Calu3 (cell line): Measurements from ENCODE around the gene IGFBP6. TPM values are rescaled to one million over a fixed set of nuclear protein-coding genes. Genes with fewer than 3 reads are reported as not detected.
"Not testable (repeated sequence)": the region's sequence is repeated elsewhere in the genome, so short reads cannot be mapped to it uniquely, and the experiment has no call there.

Source experiments
- BruUV-seq: library from RNA; stranded (reverse); fragments of 400-500 nt; replicated peaks from 2 replicates; lab custom pipeline; 2021; lab: Mats Ljungman, UMichigan
- CTCF ChIA-PET: fragments of 300-600 bp; sonication (Branson Sonifier 250); formaldehyde crosslinking; loops from one replicate; lab custom pipeline; 2022; ENCODE audit warnings: antibody characterized with exemption; lab: Charles Lee
- DNase-seq: peaks from one replicate; pipeline ENCODE4 v3.0.0; 2022
- H3K27ac Mint-ChIP-seq: one replicate; pipeline ENCODE4 v1.8.0; 2022; ENCODE audit warnings: mixed read lengths; ENCODE audit not compliant: unreplicated experiment
- H3K27me3 Mint-ChIP-seq: one replicate; pipeline ENCODE4 v1.8.0; 2022; ENCODE audit warnings: mixed read lengths; ENCODE audit not compliant: unreplicated experiment
- H3K36me3 Mint-ChIP-seq: one replicate; pipeline ENCODE4 v1.8.0; 2022; ENCODE audit warnings: mild to moderate bottlenecking, moderate library complexity, mixed read lengths; ENCODE audit not compliant: insufficient read depth, unreplicated experiment
- H3K4me1 Mint-ChIP-seq: one replicate; pipeline ENCODE4 v1.8.0; 2022; ENCODE audit warnings: mild to moderate bottlenecking, low read depth, mixed read lengths; ENCODE audit not compliant: unreplicated experiment
- H3K4me3 Mint-ChIP-seq: one replicate; pipeline ENCODE4 v1.8.0; 2022; ENCODE audit warnings: mild to moderate bottlenecking, low read depth, moderate library complexity, mixed read lengths; ENCODE audit not compliant: unreplicated experiment
- H3K9me3 Mint-ChIP-seq: one replicate; pipeline ENCODE4 v1.8.0; 2022; ENCODE audit warnings: low read depth, mixed read lengths; ENCODE audit not compliant: unreplicated experiment
- CTCF ChIP-seq: fragments of 200-600 bp; IDR thresholded peaks from one replicate; pipeline ENCODE4 v1.8.0; 2022; ENCODE audit warnings: antibody characterized with exemption; ENCODE audit not compliant: unreplicated experiment
- intact Hi-C: fragments of 100-400 bp; cut with micrococcal nuclease; formaldehyde crosslinking; loops from one replicate; pipeline ENCODE4 v1.10.0; 2022; ENCODE audit not compliant: unreplicated experiment
- total RNA-seq: library from RNA; stranded (reverse); gene quantifications from 2 replicates; pipeline ENCODE4 v1.2.3, GENCODE V29; 2022

Gene IGFBP6
- total RNA-seq, 1 experiment from 2014 or later: 25.4 TPM

DNA sequence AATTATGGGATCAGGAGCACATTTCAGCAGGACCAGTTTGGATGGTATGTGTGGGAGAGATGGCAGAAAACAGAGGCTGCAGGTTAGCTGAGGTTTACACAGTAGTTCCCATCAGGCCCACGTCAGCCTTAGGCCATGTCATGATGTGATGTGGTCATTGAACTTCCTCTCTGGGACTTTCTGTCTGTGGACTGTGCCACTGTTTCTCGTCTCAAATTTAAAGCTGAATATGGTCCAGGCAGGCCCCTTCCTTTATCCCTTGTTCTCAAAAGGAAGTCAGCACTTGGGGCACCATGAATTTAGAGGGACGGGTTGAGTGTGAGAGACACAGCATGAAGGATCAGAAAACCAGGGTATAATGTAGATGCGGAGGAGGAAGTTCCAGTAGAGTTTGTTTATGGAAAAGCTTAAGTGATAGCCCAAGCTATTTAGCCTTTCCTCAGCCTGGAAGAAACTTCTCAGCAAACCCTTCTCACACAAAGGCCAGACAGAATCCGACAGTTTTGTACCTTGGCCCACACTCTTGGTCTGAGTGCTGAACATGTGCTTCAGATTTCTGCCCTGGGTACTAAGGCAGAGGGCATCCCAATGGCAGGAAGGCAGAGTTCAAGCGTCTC is 3.6 kb upstream of the IGFBP6 start:
- peaks cover 23% of the 10 kb centered on the region for H3K36me3 Mint-ChIP-seq
- CTCF ChIA-PET: no interaction called here
- no peaks in the 10 kb centered on the region for H3K9me3 Mint-ChIP-seq
- H3K4me3 Mint-ChIP-seq: no peak overlapping the region
- BruUV-seq: no TSS peak
- H3K27ac Mint-ChIP-seq: no peak overlapping the region
- H3K4me1 Mint-ChIP-seq: peaks cover 15% of the 10 kb centered on the region
- no peak for TF ChIP-seq CTCF
- intact Hi-C loops: no loop called here
- DNase-seq: no peak
- peaks cover 23% of the 10 kb centered on the region for H3K27me3 Mint-ChIP-seq

GRCh38 chr12:53094394-53094787 is 3.1 kb upstream of the IGFBP6 start:
- no TSS peak for BruUV-seq
- no peak overlapping the region for H3K27ac Mint-ChIP-seq

DNA sequence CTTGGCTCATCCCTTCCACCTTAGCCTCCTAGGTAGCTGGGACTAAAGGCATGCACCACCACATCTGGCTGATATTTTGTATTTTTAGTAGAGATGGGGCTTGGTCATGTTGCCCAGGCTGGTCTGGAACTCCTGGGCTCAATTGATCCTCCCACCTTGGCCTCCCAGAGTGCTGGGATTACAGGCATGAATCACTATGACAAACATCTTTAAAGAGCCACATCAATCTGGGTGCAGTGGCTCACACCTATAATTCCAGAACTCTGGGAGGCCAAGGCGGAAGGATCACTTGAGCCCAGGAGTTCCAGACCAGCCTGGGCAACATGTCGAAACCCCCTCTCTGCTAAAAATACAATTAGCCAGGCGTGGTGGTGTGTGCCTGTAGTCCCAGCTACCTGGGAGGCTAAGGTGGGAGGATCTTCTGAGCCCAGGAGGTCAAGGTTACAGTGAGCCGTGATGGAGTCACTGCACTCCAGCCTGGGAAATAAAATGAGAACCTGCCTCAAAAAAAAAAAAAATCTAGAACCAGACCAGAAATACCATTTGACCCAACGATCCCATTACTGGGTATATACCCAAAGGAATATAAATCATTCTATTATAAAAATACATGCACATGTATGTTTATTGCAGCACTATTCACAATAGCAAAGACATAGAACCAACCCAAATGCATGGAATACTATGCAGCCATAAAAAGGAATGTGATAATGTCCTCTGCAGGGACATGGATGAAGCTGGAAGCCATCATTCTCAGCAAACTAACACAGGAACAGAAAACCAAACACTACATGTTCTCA is 2.5 kb upstream of the IGFBP6 start:
- Mint-ChIP-seq H3K36me3 (peaks cover 31% of the 10 kb centered on the region), H3K27me3 (peaks cover 23% of the 10 kb centered on the region), H3K4me1 (peaks cover 23% of the 10 kb centered on the region)
- H3K4me3 Mint-ChIP-seq, intact Hi-C loops, H3K9me3 Mint-ChIP-seq, DNase-seq, H3K27ac Mint-ChIP-seq, BruUV-seq: not testable (repeated sequence)
- CTCF ChIA-PET: interaction anchor here (1.4 kb wide), 1 partner anchor 16 kb away, joined by 3 read pairs; the partner anchor contains the start of gene SPRYD3

More at GRCh38 chr12:53094394-53094787, 3.1 kb upstream of the IGFBP6 start:
- Mint-ChIP-seq H3K9me3 (no peaks in the 10 kb centered on the region), H3K27me3 (peaks cover 23% of the 10 kb centered on the region), H3K4me1 (peaks cover 20% of the 10 kb centered on the region), H3K4me3 (no peak overlapping the region), H3K36me3 (peaks cover 28% of the 10 kb centered on the region)
- CTCF ChIA-PET: interaction anchor here (1.4 kb wide), 1 partner anchor 16 kb away, joined by 3 read pairs; the partner anchor contains the start of gene SPRYD3
- no peak for DNase-seq
- intact Hi-C loops: no loop called here
- no peak for TF ChIP-seq CTCF

DNA sequence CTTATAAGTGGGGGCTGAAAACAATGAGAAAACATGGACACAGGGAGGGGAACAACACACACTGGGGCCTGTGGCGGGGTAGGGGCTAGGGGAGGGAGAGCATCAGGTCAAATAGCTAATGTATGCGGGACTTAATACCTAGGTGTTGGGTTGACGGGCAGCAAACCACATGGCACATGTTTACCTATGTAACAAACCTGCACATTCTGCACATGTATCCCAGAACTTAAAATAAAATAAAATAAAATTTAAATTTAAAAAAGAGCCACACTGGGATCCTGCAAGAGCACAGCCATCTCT is 1.9 kb upstream of the IGFBP6 start:
- BruUV-seq, H3K9me3 Mint-ChIP-seq, H3K4me3 Mint-ChIP-seq, H3K27ac Mint-ChIP-seq, DNase-seq, intact Hi-C loops: not testable (repeated sequence)
- Mint-ChIP-seq H3K36me3 (peaks cover 31% of the 10 kb centered on the region), H3K27me3 (peaks cover 21% of the 10 kb centered on the region), H3K4me1 (peaks cover 23% of the 10 kb centered on the region)
- CTCF ChIA-PET: interaction anchor here (1.4 kb wide), 1 partner anchor 17 kb away, joined by 3 read pairs; the partner anchor contains the start of gene SPRYD3

GRCh38 chr12:53096089-53096741 is 1.3 kb upstream of the IGFBP6 start:
- TF ChIP-seq CTCF: no peak
- Mint-ChIP-seq H3K4me3 (no peak overlapping the region), H3K4me1 (peaks cover 23% of the 10 kb centered on the region), H3K27ac (no peak overlapping the region), H3K27me3 (peaks cover 14% of the 10 kb centered on the region), H3K36me3 (peaks cover 31% of the 10 kb centered on the region), H3K9me3 (no peaks in the 10 kb centered on the region)
- DNase-seq: no peak
- CTCF ChIA-PET: interaction anchor here (1.4 kb wide), 1 partner anchor 18 kb away, joined by 3 read pairs; the partner anchor contains the start of gene SPRYD3
- BruUV-seq: no TSS peak
- intact Hi-C loops: no loop called here
